Measurements from ENCODE around the gene RASL11B.

DNA sequence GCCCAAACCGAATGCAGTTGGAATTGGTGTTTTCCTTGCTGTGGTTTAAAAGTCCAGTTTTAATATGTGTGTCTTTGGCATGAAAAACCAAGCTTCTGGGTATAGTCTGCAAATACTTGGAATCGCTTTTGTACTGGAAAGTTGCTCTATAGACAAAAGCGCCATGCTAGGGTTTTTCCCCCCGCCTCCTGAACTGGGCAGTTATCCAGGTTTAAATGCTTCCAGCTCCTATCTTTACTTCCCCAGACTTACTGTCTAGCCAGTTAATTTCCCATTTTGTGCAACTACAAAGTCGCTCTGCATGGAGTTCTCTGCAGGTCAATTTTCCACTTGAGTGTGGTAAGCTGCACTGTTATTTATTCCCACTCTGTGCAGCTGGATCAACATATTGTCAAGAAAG, 2.7 kb downstream of the RASL11B start:
- TF ChIP-seq CTCF (IDR thresholded peaks at IDR 0.05) (no peak), POLR2AphosphoS5 (IDR thresholded peaks at IDR 0.05) (no peak), POLR2A (IDR thresholded peaks at IDR 0.05) (no peak), EP300 (IDR thresholded peaks at IDR 0.05) (no peak)
